Nephron (organoid): ENCODE data around the gene MLKL.

Experiments used
- H3K27ac Mint-ChIP-seq, 3 experiments: 2 replicates each; pipeline ENCODE4 v1.8.0; 2020; ENCODE audit warnings: mixed read lengths in 3 of 3, mild to moderate bottlenecking in 2 of 3, moderate library complexity in 1 of 3
- H3K27me3 Mint-ChIP-seq: 2 replicates; pipeline ENCODE4 v1.8.0; 2021; ENCODE audit warnings: low read depth, mild to moderate bottlenecking, moderate library complexity, mixed read lengths
- H3K36me3 Mint-ChIP-seq: 2 replicates; pipeline ENCODE4 v1.8.0; 2020; ENCODE audit warnings: low read depth, mixed read lengths
- H3K4me1 Mint-ChIP-seq: 2 replicates; pipeline ENCODE4 v1.8.0; 2020; ENCODE audit warnings: mixed read lengths
- H3K4me3 Mint-ChIP-seq, 3 experiments: 2 replicates each; pipeline ENCODE4 v1.8.0; 2020; ENCODE audit warnings: mild to moderate bottlenecking in 3 of 3, mixed read lengths in 3 of 3, moderate library complexity in 2 of 3
- H3K9me3 Mint-ChIP-seq: 2 replicates; pipeline ENCODE4 v1.8.0; 2020; ENCODE audit warnings: mixed read lengths
- TF ChIP-seq, protein P1 (sequence below), 3 experiments: fragments of 200-600 bp; sonication (generic); IDR thresholded peaks; one replicate each; pipeline ENCODE4 v1.5.0; 2021; ENCODE audit warnings: antibody characterized with exemption in 3 of 3; ENCODE audit not compliant: unreplicated experiment in 3 of 3

MLKL gene

DNA sequence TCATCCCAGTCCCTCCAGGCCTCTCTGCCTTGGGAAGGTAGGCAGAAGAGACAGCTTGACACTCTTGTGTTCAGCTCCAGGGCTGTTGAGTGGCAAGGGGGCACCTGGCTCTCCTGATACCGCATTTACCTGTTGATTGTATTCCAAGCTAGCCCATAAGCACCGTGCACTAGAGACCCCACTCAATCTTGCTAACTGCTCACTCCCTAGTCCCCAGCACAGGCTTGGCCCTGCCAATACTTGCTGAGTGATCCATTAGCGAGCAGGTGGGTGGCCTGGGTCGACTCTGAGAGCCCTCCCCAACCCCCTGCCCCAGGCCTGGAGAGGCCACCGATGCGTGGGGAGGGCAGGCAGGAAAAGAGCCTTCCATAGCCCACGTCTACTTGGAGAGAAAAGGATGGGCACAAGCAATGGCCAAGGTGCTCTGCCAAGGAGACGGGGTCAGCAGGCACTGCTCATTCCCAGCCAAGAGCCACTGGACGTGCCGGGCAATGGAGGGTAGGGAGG is 44.5 kb upstream of the MLKL start:
- Mint-ChIP-seq H3K36me3 (no peaks in the 10 kb centered on the region), H3K4me1 (peaks cover 7% of the 10 kb centered on the region), H3K27ac (peak overlapping the region in 1 of 3 experiments; percentile 48), H3K9me3 (no peaks in the 10 kb centered on the region), H3K27me3 (peaks cover 3% of the 10 kb centered on the region), H3K4me3 (no peak overlapping the region)
- TF ChIP-seq, protein P1, sequence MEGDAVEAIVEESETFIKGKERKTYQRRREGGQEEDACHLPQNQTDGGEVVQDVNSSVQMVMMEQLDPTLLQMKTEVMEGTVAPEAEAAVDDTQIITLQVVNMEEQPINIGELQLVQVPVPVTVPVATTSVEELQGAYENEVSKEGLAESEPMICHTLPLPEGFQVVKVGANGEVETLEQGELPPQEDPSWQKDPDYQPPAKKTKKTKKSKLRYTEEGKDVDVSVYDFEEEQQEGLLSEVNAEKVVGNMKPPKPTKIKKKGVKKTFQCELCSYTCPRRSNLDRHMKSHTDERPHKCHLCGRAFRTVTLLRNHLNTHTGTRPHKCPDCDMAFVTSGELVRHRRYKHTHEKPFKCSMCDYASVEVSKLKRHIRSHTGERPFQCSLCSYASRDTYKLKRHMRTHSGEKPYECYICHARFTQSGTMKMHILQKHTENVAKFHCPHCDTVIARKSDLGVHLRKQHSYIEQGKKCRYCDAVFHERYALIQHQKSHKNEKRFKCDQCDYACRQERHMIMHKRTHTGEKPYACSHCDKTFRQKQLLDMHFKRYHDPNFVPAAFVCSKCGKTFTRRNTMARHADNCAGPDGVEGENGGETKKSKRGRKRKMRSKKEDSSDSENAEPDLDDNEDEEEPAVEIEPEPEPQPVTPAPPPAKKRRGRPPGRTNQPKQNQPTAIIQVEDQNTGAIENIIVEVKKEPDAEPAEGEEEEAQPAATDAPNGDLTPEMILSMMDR (IDR thresholded peaks at IDR 0.05; ENCODE audit: unreplicated experiment in 3 of 3), result no peak

DNA sequence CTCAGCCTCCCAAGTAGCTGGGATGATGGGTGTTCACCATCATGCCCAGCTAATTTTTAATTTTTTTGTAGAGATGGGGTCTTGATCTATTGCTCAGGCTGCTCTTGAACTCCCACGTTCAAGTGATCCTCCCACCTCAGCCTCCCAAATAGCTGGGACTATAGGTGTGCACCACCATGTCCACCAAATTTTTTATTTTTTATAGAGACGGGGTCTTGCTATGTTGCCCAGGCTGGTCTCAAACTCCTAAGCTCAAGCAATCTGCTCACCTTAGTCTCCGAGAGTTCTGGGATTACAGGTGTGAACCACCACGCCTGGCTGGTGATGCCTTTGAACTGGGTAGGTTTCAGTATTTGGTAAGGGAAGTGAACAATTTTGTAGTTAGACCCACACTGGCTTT is 43.9 kb upstream of the MLKL start:
- peaks cover 7% of the 10 kb centered on the region for H3K4me1 Mint-ChIP-seq
- no peak overlapping the region for H3K4me3 Mint-ChIP-seq
- no peaks in the 10 kb centered on the region for H3K36me3 Mint-ChIP-seq
- no peaks in the 10 kb centered on the region for H3K9me3 Mint-ChIP-seq
- H3K27me3 Mint-ChIP-seq, result peaks cover 3% of the 10 kb centered on the region
- no peak overlapping the region for H3K27ac Mint-ChIP-seq
- TF ChIP-seq, protein P1 (IDR thresholded peaks at IDR 0.05; ENCODE audit: unreplicated experiment in 3 of 3), result no peak

DNA sequence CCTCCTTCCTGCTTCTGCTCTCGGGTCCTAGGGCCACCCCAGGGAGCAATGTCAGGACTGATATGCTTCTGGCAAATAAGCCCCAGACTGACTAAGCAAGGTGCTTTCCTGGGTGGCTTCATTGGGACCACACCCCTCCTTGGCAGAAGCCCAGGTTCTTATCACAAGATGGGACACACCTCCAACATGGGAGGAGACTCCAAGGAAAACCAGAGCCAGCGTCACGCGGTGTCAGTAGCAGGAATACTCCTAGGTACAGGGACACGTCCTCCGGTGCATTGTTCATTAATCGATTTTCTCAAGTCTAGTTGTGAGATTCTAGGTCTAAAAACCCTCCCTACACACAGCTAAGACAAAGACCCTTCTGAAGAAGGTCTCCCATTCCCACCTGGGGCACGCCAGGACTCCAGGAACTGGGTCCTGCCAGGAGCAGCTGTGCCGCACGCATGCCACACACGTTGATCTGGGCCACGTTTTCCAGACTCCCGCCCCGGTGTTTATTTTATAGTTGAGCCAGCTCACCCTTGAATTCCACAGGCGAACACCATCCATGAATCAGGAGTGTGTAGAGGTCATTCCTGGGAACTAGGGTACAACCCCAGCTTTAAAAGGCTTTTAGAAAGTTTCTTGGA is 43.1 kb upstream of the MLKL start:
- no peak overlapping the region for H3K4me3 Mint-ChIP-seq

DNA sequence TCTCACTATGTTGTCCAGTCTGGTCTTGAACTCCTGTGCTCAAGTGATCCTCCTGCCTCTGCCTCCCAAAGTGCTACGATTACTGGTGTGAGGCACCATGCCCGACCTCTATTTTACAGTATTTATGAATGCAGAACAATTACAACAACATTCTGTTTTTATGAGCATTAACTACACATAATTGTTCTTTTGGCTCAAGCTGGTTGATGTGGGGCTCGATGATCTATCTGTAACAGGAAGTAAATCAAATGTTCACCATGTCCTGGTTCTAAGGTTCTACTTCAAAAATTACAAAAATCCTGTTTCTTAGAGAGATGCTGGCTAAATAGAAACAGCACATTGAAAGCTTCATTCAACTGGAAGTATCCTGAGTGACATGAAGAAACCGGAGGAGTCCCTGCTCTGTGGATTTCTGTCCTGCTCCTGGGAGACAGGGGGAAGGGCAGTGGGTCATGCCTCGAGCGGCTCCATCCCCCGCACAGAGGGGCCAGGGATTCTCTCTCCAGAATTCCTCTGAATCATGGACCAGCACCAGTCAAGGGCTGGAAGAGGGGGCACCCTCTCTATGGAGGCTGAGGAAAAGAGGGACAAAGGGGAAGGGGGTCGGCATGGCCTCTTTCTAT is 42.5 kb upstream of the MLKL start:
- TF ChIP-seq, protein P1 (IDR thresholded peaks at IDR 0.05; ENCODE audit: unreplicated experiment in 3 of 3), result no peak
- peaks cover 13% of the 10 kb centered on the region for H3K27me3 Mint-ChIP-seq
- peaks cover 7% of the 10 kb centered on the region for H3K4me1 Mint-ChIP-seq
- H3K27ac Mint-ChIP-seq, result peak overlapping the region in 1 of 3 experiments; percentile 55
- H3K9me3 Mint-ChIP-seq, result no peaks in the 10 kb centered on the region
- H3K4me3 Mint-ChIP-seq, result no peak overlapping the region
- no peaks in the 10 kb centered on the region for H3K36me3 Mint-ChIP-seq

More for the DNA sequence above, 43.1 kb upstream of the MLKL start:
- H3K36me3 Mint-ChIP-seq, result no peaks in the 10 kb centered on the region
- H3K9me3 Mint-ChIP-seq, result no peaks in the 10 kb centered on the region
- TF ChIP-seq, protein P1 (IDR thresholded peaks at IDR 0.05; ENCODE audit: unreplicated experiment in 3 of 3), result no peak
- H3K27ac Mint-ChIP-seq, result peak overlapping the region in 1 of 3 experiments; percentile 55
- peaks cover 7% of the 10 kb centered on the region for H3K4me1 Mint-ChIP-seq
- H3K27me3 Mint-ChIP-seq, result peaks cover 9% of the 10 kb centered on the region

DNA sequence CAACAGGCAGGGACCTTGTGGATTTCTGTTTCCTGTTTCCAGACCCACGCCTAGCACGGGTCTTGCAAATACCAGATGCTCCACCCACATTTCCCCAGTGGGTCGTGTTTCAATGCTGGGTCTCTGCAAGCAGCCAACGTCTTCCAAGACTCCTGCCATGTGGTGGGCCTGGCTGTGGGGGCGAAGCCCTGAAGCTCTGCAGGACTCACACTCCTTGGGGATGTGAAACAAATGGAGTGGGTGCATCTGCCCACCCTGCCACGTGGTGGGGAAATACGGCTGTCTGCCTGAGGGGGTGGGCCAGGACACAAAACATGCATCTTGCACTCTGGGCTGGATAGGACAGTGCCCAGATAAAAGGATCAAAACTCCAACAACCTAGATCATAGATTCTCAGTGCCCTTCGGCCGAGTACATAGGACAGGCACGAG is 41.4 kb upstream of the MLKL start:
- H3K27ac Mint-ChIP-seq, result no peak overlapping the region
- H3K36me3 Mint-ChIP-seq, result no peaks in the 10 kb centered on the region
- H3K4me1 Mint-ChIP-seq, result peaks cover 7% of the 10 kb centered on the region
- H3K4me3 Mint-ChIP-seq, result no peak overlapping the region
- H3K9me3 Mint-ChIP-seq, result no peaks in the 10 kb centered on the region
- TF ChIP-seq, protein P1 (IDR thresholded peaks at IDR 0.05; ENCODE audit: unreplicated experiment in 3 of 3), result no peak
- peaks cover 21% of the 10 kb centered on the region for H3K27me3 Mint-ChIP-seq
